ENCODE data around the gene FAM222A.

Gene FAM222A

GRCh38 chr12:109713187-109714070 is at the start of gene FAM222A:
TSS of gene FAM222A (plus strand) at chr12:109713825. CDS start at chr12:109744147, 30,322 bp downstream.
- peak; percentile 93 to 95 for ATAC-seq

- ATAC-seq = no peak
Observed at GRCh38 chr12:109664402-109664801, 49.2 kb upstream of the FAM222A start.

- no peak for ATAC-seq
Observed at GRCh38 chr12:109666068-109666467, 47.6 kb upstream of the FAM222A start.

GRCh38 chr12:109670731-109671130 is 42.9 kb upstream of the FAM222A start:
- ATAC-seq = no peak

GRCh38 chr12:109671502-109671901 is 42.1 kb upstream of the FAM222A start:
- ATAC-seq = no peak

- no peak for ATAC-seq
Observed at GRCh38 chr12:109673379-109673778, 40.2 kb upstream of the FAM222A start.

GRCh38 chr12:109673884-109674283 is 39.7 kb upstream of the FAM222A start:
- ATAC-seq = no peak

GRCh38 chr12:109675411-109675810 is 38.2 kb upstream of the FAM222A start:
- ATAC-seq = no peak

- ATAC-seq = no peak
Observed at GRCh38 chr12:109677279-109677691, 36.3 kb upstream of the FAM222A start.

GRCh38 chr12:109678719-109679118 is 34.9 kb upstream of the FAM222A start:
- ATAC-seq = no peak

GRCh38 chr12:109679501-109680263 is 33.9 kb upstream of the FAM222A start:
- ATAC-seq = no peak

GRCh38 chr12:109680264-109681005 is 33.2 kb upstream of the FAM222A start:
- ATAC-seq = no peak

- no peak for ATAC-seq
Observed at GRCh38 chr12:109681986-109682707, 31.5 kb upstream of the FAM222A start.

GRCh38 chr12:109682708-109683060 is 30.9 kb upstream of the FAM222A start:
- no peak for ATAC-seq

- ATAC-seq = no peak
Observed at GRCh38 chr12:109683316-109683715, 30.3 kb upstream of the FAM222A start.

- no peak for ATAC-seq
Observed at GRCh38 chr12:109685574-109686447, 27.8 kb upstream of the FAM222A start.

GRCh38 chr12:109686523-109686922 is 27.1 kb upstream of the FAM222A start:
- ATAC-seq = no peak

- no peak for ATAC-seq
Observed at GRCh38 chr12:109687250-109687649, 26.4 kb upstream of the FAM222A start.

- no peak for ATAC-seq
Observed at GRCh38 chr12:109689426-109689825, 24.2 kb upstream of the FAM222A start.

GRCh38 chr12:109693160-109693559 is 20.5 kb upstream of the FAM222A start:
- no peak for ATAC-seq

Measured in activated CD4-positive, CD25-positive, alpha-beta regulatory T cell treated with anti-CD3 and anti-CD28 coated beads, Interleukin-2, amount 50 U/mL, for 24 hours (primary cell).